Measurements from ENCODE around the gene PET100. TPM values are rescaled to one million over a fixed set of nuclear protein-coding genes. Genes with fewer than 3 reads are reported as not detected.

Gene PET100
- total and polyA plus RNA-seq, 2 experiments from 2014 or later = 8.6 to 636 TPM

GRCh38 chr19:7635670-7636069, 6.1 kb downstream of the PET100 start:
- H3K36me3 Mint-ChIP-seq (ENCODE audit: low read depth) = no peaks in the 10 kb centered on the region

More at GRCh38 chr19:7635670-7636069, 6.1 kb downstream of the PET100 start:
- no peak for ATAC-seq
- peaks cover 24% of the 10 kb centered on the region for H3K27me3 ChIP-seq (ENCODE audit: insufficient read depth)
- TF ChIP-seq NANOG (IDR thresholded peaks at IDR 0.05; ENCODE audit: borderline replicate concordance) (no peak), JUNB (IDR thresholded peaks at IDR 0.05; ENCODE audit: unreplicated experiment) (no peak), EZH2 (IDR thresholded peaks at IDR 0.05; ENCODE audit: low read depth, unreplicated experiment) (no peak), REST (IDR thresholded peaks at IDR 0.05; ENCODE audit: unreplicated experiment) (no peak), EZH2phosphoT487 (IDR thresholded peaks at IDR 0.05; ENCODE audit: unreplicated experiment) (no peak), ZNF462 (CRISPR knock-in tag; IDR thresholded peaks at IDR 0.05) (no peak), ZNF331 (CRISPR knock-in tag; IDR thresholded peaks at IDR 0.05; ENCODE audit: low read depth) (no peak)
- H3K27ac ChIP-seq (ENCODE audit: low read depth) = no peak overlapping the region
- H3K79me2 ChIP-seq (replicated peaks; ENCODE audit: insufficient read depth) = peaks cover 4% of the 10 kb centered on the region
- H3K4me3 ChIP-seq = no peak overlapping the region
- peaks cover 9% of the 10 kb centered on the region for H3F3A ChIP-seq (replicated peaks; ENCODE audit: low read depth)
- H3K27ac Mint-ChIP-seq = no peak overlapping the region
- peak overlapping the region; percentile 75; the same call in 2 of the 3 replicates for H3K4me3 Mint-ChIP-seq
- peaks cover 22% of the 10 kb centered on the region for H3K27me3 Mint-ChIP-seq (ENCODE audit: insufficient read depth, low read depth, poor library complexity)
- no peaks in the 10 kb centered on the region for H3K36me3 ChIP-seq (ENCODE audit: insufficient read depth)
- H4K20me1 ChIP-seq (replicated peaks; ENCODE audit: insufficient read depth) = no peaks in the 10 kb centered on the region; the same call in 1 of the 2 replicates
- H3K4me1 ChIP-seq (ENCODE audit: insufficient read depth) = peaks cover 3% of the 10 kb centered on the region; the same call in 1 of the 2 replicates
- no peaks in the 10 kb centered on the region for H3K9me2 ChIP-seq (ENCODE audit: insufficient read depth)
- DNase-seq (ENCODE audit: low spot score) = no peak
- no peaks in the 10 kb centered on the region; the same call in 2 of the 3 replicates for H3K9me3 Mint-ChIP-seq
- no peak overlapping the region for H3K4me2 ChIP-seq
- no peak overlapping the region for H2AFZ ChIP-seq
- H3K4me1 Mint-ChIP-seq = peaks cover 2% of the 10 kb centered on the region; the same call in 1 of the 3 replicates
